SKM-1 treated with dmso at 0.1 percent for 144 hours (cell line): Measurements from ENCODE around the gene TMCC2.
"Not testable (repeated sequence)": the region's sequence is repeated elsewhere in the genome, so short reads cannot be mapped to it uniquely, and the experiment has no call there.

Experiments
- DNase-seq: peaks from one replicate; lab custom pipeline; 2025; ENCODE audit not compliant: unreplicated experiment; lab: John Stamatoyannopoulos, UW

Gene TMCC2

DNA sequence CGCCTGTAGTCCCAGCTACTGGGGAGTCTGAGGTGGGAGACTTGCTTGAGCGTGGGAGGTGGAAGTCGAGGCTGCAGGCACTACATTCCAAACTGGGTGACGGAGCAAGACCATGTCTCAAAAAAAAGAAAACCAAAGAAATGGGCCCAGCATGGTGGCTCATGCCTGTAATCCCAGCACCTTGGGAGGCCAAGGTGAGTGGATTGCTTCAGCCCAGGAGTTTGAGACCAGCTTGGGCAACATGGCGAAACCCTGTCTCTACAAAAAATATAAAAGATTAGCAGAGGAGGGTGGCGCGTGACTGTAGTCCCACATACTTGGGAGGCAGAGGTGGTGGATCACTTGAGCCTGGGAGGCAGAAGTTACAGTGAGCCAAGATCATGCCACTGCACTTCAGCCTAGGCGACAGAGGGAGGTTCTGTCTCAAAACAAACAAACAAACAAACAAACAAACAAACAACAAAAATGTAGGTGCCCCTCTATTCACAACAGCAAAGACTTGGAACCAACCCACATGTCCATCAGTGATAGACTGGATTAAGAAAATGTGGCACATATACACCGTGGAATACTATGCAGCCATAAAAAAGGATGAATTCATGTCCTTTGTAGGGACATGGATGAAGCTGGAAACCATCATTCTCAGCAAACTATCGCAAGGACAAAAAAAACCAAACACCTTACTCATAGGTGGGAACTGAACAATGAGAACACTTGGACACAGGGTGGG, 53.1 kb downstream of the TMCC2 start:
- DNase-seq: not testable (repeated sequence)

DNA sequence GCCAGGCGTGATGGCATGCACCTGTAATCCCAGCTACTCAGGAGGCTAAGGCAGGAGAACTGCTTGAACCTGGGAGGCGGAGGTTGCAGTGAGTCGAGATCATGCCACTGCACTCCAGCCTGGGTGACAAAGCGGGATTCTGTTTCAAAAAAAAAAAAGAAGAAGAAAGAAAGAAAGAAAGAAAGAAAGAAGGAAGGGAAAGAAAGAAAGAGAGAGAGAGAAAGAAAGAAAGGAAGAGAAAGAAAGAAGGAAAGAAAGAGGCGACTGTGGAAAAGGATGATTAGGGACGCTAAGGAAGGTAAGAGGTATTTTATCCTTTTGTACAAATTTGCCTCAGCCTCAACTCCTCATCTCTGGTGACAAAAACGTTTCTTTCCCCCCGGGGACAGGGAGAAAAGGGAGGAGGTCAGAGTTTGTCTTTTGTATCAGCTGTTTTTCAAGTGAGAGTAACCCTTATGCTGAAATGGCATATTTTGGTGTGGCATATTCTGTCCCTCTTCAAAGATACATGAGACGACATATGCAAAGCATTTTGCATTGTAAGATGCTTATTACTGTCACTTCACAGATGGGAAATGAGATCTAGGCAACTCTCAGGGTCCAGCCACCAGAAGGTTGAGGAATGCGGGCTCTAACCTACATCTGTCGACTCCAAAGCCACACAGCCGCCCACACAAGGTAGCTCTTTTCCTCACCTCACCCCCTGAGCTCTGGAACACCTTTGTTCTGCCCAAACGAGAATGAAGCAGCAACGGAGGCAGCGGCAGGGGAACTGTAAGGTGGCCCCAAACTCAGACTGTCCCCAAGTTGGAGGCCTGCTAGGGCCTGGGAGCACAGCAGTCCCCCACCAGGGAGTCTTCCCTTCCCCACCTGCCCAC, 55.8 kb downstream of the TMCC2 start:
- DNase-seq: no peak

DNA sequence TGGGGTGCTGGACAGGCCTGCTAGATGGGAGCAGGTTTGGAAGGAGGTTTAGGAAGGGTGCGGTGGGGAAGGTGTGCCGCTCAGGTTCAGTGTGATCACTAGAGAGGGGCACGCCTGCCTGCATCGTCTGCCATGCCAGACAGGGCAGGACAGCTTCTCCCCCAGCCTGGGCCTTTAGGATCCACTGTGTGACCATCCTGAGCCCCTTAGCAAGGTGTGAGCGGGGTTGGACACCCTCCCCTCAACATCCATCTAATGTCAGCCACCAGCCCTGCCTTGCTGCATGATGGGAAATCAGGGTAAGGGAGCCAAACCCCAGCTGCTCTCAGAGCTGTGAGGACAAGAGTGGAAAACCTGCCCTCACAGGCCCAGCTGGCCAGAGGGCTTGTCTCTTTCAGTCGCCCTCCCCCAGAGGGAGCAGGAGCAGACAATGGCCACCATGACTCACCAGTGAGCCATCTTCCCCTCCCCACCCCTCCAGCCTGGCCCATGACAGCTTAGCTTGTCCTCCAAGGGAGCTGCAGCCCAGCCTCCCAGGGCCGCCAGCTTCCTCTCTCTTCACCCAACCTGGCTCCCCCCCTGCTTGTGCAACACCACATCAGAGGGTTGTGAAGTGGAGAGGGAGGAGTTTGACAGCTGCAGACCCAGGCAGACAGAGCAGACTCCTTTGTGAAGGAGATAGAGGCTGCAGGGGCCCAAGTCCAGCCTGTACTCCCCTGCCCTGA, 56.8 kb downstream of the TMCC2 start:
- DNase-seq: peak; percentile 96

DNA sequence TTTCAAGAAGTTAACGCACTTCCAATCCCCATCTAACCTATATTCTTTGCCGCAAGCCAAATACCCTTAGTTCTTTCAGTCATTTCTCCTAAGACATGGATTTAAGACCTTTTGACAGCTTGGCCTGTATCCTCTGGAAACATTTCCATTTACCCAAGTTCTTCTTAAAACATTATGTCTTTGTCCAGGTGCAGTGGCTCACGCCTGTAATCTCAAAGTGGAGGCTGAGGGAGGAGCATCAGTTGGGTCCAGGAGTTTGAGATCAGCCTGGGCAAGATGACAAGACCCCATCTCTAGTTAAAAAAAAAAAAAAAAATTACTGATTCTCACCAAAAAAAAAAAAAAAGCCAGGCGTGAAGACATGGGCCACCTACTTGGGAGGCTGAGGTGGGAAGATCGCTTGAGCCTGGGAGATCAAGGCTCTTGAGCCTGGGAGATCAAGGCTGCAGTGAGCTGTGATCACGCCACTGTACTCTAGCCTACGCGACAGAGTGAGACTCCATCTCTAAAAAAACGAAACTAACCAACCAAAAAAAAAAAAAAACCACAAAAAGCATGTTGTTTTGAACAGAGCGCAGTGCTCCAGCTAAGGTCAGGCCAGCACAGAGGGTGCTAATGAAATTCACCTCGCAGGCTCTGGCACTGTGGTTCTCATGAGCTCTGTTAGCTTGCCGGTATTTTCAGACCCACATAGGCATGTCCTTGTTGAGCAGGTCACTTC, 57.8 kb downstream of the TMCC2 start:
- no peak for DNase-seq

DNA sequence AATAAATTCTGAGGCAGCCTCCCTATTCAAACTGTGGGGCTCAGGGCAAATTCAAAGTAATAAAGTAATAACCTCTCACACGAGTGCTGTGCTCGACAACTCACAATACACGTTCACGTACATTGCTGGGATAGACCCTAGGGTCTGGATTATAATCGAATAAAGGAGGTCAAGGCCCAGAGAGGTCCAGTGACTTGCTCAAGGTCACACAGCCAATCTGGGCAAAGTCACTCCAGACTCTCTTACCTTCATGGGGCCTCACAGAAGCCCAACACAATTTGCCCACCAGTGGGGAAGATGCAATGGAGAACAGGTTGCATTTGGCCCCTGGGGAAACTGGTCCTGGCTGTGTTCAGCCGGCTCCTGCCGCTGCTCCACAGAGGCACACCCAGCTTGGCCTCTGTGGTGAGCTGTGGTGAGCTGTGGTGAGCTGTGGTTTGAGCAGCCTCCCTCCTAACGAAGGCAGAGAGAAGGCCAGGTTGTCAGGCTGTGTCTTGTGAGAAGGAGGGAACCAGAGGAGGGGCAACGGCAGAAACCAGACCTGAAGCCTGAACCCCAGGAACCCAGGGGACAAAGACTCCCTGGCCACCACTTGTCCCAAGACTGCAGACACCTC, 58.7 kb downstream of the TMCC2 start:
- DNase-seq: no peak

DNA sequence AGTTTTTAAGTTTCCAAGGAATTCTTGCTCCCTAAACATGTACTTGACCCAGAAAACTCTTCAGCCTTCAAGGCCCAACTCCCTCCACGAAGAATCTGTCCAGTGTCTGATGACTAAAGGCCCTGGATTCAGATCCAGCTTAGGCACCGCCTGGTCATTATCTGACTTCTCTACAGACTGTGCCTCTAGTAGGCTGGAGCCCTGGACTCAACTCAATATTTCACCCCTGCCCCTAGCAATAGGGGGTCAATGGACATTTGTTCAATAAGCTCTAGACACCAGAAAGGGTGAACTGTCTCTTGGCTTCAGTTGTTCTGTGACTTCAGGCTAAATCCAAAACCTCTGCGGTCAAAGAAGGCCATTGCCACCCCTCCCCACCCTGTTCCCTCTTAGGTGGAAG, 59.3 kb downstream of the TMCC2 start:
- DNase-seq: no peak

DNA sequence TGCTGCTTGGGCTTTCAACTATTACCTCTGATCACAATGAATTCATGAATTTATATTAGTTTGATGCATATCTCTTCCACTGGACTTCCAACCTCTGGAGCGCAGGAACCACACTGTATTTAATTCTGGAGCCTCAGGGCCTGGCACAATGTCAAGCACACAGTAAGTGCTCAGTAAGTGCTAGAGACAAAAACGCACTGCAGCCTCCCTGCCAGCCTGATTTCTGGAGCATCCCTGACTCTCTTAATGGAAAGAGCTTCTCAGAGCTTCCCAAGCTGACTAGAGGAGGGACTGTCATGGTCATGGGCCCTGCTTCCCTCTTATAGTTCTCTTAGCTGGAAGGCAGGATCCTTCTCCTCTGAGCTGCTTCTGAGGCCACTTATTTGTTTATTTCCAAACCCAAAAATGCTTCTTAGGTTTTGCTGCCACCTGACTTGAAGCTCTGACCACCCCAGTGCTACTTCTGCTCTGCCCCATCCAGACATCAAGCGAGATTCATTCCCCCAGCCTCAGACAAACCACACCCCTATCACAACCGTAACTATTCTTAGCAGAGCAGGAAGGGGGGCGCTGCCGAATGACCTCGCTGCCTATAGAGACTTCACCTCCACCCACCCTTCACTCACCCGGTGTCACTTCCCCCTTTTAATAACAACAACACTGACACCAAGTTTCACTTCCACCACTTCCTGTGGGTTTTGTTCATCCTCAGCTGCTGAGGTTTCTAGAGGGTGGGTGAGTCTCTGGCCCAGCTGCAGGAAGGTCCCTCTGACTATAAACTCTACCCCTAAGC, 60.2 kb downstream of the TMCC2 start:
- peak; percentile 98 for DNase-seq

DNA sequence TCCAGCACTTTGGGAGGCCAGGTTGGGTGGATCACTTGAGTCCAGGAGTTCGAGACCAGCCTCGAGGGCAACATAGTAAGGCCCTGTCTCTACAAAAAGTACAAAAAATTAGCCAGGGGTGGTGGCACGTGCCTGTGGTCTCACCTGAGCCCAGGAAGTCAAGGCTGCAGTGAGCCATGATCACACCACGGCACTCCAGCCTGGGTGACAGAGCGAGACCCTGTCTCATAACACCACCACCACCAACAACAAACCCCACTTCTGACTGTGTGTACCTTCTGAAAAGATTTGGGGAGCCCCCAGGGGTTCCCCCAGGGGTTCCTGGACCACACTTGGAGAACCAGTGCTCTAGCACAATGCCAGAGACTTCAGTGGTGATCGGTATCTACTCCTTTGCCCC, 63.9 kb downstream of the TMCC2 start:
- DNase-seq: no peak

DNA sequence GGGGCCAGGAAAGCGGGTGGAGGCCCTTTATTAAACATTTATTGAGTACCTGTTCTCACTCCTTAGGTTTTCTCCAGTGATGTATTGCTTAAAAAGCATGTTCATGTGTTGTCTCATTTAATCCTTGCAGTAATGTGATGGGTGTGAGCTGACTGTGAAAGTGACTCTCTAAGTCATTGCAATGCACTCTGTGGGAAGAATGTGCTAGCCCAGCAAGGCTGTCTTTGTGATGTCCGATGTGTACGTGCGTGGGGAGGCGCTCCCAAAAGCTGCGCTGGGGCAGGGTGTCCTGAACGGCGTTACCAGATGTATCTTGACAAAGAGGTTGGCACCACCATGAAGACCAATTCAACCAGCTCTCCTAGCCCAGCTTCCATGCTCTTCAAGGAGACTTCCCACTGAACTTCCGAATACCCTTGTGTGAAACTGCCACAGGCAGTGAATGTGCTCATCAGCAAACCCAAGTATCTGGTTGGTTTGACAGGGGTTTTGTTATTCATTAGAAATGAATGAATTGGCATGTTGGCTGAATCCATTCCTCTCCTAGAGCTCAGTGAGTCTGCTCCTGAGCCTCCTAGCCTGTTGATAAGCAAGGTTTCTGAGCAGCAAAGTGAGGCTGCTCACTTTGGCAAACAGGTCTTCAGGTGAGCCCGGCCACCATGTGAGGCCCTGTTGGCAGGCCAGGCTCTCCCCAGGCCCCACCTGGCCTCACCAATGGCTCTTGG, 65.8 kb downstream of the TMCC2 start:
- no peak for DNase-seq

DNA sequence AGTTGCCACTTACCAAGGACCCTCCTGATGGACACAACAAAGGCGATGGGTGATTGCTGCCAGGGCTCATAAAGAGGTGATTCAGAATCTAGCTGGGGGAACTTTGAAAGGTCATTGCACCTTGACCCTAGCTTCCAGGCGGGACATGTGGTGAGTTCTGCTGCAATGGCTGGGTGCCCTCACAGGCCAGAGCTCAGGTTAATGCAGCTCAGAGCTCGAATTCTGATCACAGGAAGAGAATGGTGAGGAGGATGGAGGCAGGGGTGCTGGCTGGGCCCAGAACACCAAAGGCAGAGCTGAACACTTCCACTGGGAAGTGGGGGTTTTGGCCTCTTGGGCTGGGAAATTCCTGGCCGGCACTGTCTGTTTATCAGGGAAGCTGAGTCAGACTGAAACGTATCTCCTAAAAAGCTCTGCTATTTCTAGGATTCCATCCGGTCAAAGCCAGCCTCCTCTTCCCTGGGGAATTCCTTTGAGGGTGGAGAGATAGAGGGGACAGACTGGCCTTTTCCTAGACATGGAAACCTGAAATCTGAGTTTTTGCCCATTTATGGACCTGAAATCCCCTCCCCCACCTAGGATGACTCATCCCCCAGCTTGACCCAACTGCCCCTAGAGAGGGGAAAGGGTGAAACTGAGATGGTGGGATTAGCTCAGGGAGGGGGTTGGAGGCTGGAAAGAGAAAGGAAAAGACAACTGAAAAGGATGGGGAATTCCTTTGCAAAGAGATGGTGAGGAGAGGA, 66.6 kb downstream of the TMCC2 start:
- no peak for DNase-seq

DNA sequence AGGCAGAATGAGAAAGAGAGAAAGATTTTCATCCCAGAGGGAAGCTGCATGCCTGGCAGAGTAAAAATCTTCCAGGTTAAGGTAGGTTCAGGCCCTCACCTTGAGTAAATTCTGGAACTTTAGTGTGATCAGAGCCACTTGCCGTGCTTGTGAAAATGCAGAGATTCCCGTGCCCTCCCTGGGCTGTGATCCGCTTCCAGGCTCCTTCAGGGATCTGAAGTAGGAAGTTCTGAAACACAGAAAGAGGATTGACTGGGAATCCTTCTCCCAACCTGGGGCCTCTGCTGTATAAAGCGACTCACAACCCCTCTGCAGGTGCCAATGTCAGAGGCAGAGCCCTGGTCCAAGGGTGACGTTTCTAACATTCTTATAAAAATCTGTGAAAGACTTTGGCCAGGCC, 67.2 kb downstream of the TMCC2 start:
- DNase-seq: no peak

DNA sequence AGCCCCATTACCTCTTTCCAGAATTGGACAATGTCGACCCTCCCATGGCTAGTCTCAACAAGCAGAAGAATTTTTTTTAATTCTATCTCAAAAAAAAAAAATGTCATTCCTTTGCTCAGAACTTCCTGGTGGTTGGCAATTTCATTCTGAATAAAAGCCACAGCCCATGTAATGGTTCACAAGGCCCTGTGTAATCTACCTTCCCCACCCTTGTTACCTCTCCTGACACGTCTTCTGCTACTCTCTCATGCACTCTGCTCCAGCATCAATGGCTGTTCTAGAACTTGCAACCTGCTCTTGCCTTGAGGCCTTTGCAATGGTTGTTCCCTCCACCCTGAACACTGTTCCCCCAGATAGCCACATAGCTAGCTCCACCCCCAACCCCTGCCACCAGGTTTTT, 68.4 kb downstream of the TMCC2 start:
- DNase-seq: no peak

DNA sequence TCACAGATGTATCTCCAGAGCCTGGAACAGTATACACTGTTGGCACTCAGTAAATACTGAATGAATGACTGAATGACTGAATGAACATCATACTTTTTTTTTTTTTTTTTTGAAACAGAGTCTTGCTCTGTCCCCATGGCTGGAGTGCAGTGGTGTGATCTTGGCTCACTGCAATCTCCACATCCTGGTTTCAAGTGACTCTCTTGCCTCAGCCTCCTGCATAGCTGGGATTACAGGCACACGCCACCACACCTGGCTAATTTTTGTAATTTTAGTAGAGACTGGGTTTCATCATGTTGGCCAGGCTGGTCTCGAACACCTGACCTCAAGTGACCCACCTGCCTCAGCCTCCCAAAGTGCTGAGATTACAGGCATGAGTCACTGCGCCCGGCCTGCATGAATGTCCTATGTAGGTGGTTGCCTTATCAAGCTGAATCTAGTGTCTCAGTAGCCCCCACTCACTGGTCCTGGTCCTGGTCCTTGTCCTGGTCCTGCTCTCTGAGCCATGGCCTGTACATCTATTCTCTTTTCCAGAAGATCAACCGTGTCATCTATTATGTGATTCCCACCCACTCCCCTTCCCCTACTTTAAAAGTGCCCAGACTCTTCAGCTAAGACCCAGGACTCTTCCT, 69.9 kb downstream of the TMCC2 start:
- DNase-seq: not testable (repeated sequence)

DNA sequence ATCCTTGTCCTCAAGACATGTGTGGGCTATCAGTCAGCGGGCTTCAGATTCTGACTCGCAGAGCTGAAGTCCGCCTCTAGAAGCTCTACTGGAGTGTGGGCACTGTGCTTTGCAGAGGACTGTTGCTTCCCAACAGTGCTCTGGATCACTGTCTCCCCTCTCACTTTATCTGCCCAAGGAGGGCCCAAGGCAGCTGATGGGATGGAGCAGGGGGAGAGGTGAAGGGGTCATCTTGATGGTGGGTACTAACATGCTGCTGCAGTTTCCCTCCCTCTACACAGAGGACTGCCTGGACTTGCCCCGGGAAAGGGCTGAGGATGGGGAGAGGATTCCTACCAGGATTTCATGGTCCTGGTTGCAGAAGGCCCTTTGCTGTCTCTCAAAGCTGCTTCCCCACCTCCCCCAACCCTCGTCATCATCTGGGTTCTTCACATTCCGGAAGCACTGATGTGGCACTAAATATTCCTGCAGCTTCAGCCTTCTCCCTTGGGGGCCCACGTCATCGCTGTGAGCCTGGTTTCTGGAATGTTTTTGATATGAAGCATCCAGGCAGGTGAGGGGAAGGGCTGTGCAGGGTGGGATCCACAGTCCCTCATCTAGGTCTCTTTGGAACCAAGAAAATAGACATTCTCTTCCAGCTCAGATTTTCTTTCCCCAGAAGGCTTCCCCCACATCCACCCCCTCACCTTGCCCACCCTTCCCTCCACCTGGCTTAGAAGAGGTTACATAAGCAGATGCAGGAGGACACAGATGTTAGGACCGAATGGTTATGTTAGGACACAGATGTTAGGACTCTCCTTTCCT, 70.6 kb downstream of the TMCC2 start:
- DNase-seq: no peak

DNA sequence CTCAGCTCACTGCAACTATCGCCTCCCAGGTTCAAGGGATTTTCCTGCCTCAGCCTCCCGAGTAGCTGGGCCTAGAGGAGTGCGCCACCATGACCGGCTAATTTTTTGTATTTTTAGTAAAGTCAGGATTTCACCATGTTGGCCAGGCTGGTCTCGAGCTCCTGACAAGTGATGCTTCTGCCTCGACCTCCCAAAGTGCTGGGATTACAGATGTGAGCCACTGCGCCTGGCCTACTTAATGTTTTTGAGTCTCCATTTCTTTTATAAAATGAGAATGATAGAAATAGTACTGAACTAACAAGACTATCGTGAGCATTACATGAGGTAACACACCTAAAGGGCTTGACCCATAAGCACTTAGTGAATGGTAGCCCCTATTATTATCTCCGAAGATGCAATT, 72.4 kb downstream of the TMCC2 start:
- no peak for DNase-seq

DNA sequence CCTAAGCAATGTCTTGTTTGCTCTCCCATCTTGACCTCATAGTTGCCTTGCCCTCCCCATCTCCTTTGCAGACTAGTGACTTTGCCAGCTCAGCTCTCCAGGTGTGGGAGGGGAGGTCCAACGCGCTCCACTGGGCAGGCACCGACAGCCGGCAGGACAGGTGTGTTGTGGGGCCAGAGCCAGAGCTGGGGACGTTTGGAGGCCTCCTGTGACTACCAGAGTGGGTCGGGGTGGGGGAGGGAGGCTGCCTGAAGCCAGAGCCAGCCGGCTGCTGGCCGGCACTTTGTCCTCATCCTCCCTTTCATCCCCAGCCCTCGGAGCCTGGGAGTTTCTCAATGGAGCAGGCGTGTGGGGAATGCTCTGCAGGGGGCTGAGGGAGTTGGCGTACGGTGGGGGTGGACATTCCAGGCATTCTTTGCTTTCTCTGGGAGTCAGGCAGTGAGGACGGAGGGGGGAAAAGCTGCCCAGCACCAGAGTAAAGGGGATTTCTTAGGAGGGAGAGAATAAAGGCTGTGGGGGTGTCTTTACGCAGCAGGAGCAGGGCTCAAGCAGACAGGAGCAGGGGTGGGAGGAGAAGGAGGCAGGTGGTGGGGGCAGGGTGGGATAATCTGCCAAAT, 73.6 kb downstream of the TMCC2 start:
- DNase-seq: no peak
